A549 (cell line): Measurements from ENCODE around the gene KCNQ5. TPM values are rescaled to one million over a fixed set of nuclear protein-coding genes. Genes with fewer than 3 reads are reported as not detected.

Experiments
- ATAC-seq, 2 experiments: fragments of 200-7000 bp in 1 of 2; fragments of >200 bp in 1 of 2; cut with Nextera tagmentation in 1 of 2; cut with Tn5 transposase in 1 of 2; 3 replicates each; pipeline versions ENCODE4 v1.8.0 to v1.9.1; 2018 to 2020; ENCODE audit warnings: mild to moderate bottlenecking in 1 of 2, moderate library complexity in 1 of 2
- CTCF ChIA-PET: fragments of 300-600 bp; sonication (Branson Sonifier 250); formaldehyde crosslinking; extraction: SDS; loops from one replicate; lab custom pipeline; 2021; ENCODE audit warnings: antibody characterized with exemption, inconsistent platforms; lab: Yijun Ruan, JAX
- POLR2A ChIA-PET: fragments of 350-600 bp; formaldehyde crosslinking; extraction: SDS; loops from one replicate; lab custom pipeline; 2021; ENCODE audit warnings: antibody characterized with exemption, inconsistent platforms; lab: Yijun Ruan, JAX
- DNase-seq, 2 experiments: peaks; one replicate each; pipeline versions ENCODE4 v3.0.0 to v3.0.0-alpha.2; 2011 to 2016; ENCODE audit warnings: low read depth in 1 of 2, low spot score in 1 of 2
- FAIRE-seq: peaks from 2 replicates; lab custom pipeline; 2011; peaks lifted over from hg19 to GRCh38; lab: Jason Lieb, UNC
- H3K27ac ChIP-seq, 2 experiments: fragments of >200 bp; sonication (Bioruptor Twin); formaldehyde crosslinking; 3 replicates each; pipeline ENCODE4 v1.5.1; 2016 to 2017
- H3K4me1 ChIP-seq: fragments of >200 bp; sonication (Bioruptor Twin); formaldehyde crosslinking; 3 replicates; pipeline ENCODE4 v1.6.1; 2016
- H3K4me2 ChIP-seq: fragments of >200 bp; sonication (Bioruptor Twin); formaldehyde crosslinking; 3 replicates; pipeline ENCODE4 v1.6.1; 2016
- H3K4me3 ChIP-seq: fragments of >200 bp; sonication (Bioruptor Twin); formaldehyde crosslinking; 3 replicates; pipeline ENCODE4 v1.5.1; 2016
- H3K9me3 ChIP-seq: fragments of >200 bp; sonication (Bioruptor Twin); formaldehyde crosslinking; 3 replicates; pipeline ENCODE4 v1.6.1; 2016
- CBX8 ChIP-seq: fragments of 200-600 bp; sonication (generic); IDR thresholded peaks from 2 replicates; pipeline ENCODE4 v1.6.1; 2016
- CEBPB ChIP-seq, 2 experiments: fragments of >200 bp in 1 of 2; sonication (Bioruptor Twin) in 1 of 2; formaldehyde crosslinking in 1 of 2; IDR thresholded peaks; 2 replicates each; pipeline ENCODE4 v1.6.1; 2012 to 2016
- EHMT2 ChIP-seq: fragments of 200-600 bp; sonication (generic); IDR thresholded peaks from 2 replicates; pipeline ENCODE4 v1.6.1; 2016; ENCODE audit warnings: antibody characterized with exemption, low read depth, mild to moderate bottlenecking, moderate library complexity
- ESRRA ChIP-seq: fragments of 150-350 bp; IDR thresholded peaks from 2 replicates; pipeline ENCODE4 v1.6.1; 2014; ENCODE audit warnings: mild to moderate bottlenecking, low read length, borderline replicate concordance
- FOSB ChIP-seq: fragments of 250-450 bp; sonication (Bioruptor Pico); IDR thresholded peaks from 2 replicates; pipeline ENCODE4 v1.5.0; 2020; ENCODE audit warnings: mild to moderate bottlenecking, moderate library complexity
- HEYL ChIP-seq: fragments of 250-450 bp; sonication (Bioruptor Pico); IDR thresholded peaks from 2 replicates; pipeline ENCODE4 v1.8.0; 2021; ENCODE audit warnings: mild to moderate bottlenecking, moderate library complexity
- JUN ChIP-seq, 2 experiments: fragments of >200 bp; sonication (Bioruptor Twin); formaldehyde crosslinking; IDR thresholded peaks; 2 replicates in 1 of 2; 3 replicates in 1 of 2; pipeline ENCODE4 v1.6.1; 2016 to 2017
- KDM1A ChIP-seq: fragments of 200-600 bp; sonication (generic); IDR thresholded peaks from 2 replicates; pipeline ENCODE4 v1.6.1; 2016; ENCODE audit warnings: low read depth, mild to moderate bottlenecking
- MAZ ChIP-seq: fragments of 150-350 bp; IDR thresholded peaks from 2 replicates; pipeline ENCODE4 v1.6.1; 2014; ENCODE audit warnings: antibody characterized with exemption, low read depth, low read length, borderline replicate concordance
- NFE2L2 ChIP-seq: fragments of 150-350 bp; conservative IDR thresholded peaks from 2 replicates; pipeline ENCODE4 v1.6.1; 2014; ENCODE audit warnings: low read length
- NPAS2 ChIP-seq: fragments of 250-450 bp; sonication (Bioruptor Pico); IDR thresholded peaks from 2 replicates; pipeline ENCODE4 v1.8.0; 2022; ENCODE audit warnings: mild to moderate bottlenecking, moderate library complexity, borderline replicate concordance
- NR3C1 ChIP-seq: fragments of >200 bp; sonication (Bioruptor Twin); formaldehyde crosslinking; IDR thresholded peaks from 3 replicates; pipeline ENCODE4 v1.6.1; 2017
- RAD21 ChIP-seq, 2 experiments: fragments of >200 bp in 1 of 2; sonication (Bioruptor Twin) in 1 of 2; formaldehyde crosslinking in 1 of 2; IDR thresholded peaks in 1 of 2; conservative IDR thresholded peaks in 1 of 2; 2 replicates in 1 of 2; 3 replicates in 1 of 2; pipeline ENCODE4 v1.6.1; 2012 to 2018; ENCODE audit warnings: inconsistent platforms in 1 of 2
- RNF2 ChIP-seq: fragments of 200-600 bp; sonication (generic); IDR thresholded peaks from 2 replicates; pipeline ENCODE4 v1.6.1; 2016; ENCODE audit warnings: low read depth, mild to moderate bottlenecking, antibody characterized with exemption, moderate library complexity, borderline replicate concordance
- SREBF2 ChIP-seq: fragments of 450-650 bp; IDR thresholded peaks from 2 replicates; pipeline ENCODE4 v1.6.1; 2014; ENCODE audit warnings: mild to moderate bottlenecking, moderate library complexity
- ZNF302 ChIP-seq: fragments of 250-450 bp; sonication (Bioruptor Pico); IDR thresholded peaks from 2 replicates; pipeline ENCODE4 v1.9.0; 2021; ENCODE audit warnings: inconsistent platforms, mild to moderate bottlenecking, moderate library complexity
- WGBS: methylation state at CpG from one replicate; pipeline ENCODE4 v1.1.6; 2017; ENCODE audit errors: missing lambda C conversion rate; 5-methylcytosine and 5-hydroxymethylcytosine counted together
- polyA plus RNA-seq, 4 experiments: library from polyadenylated mRNA; depleted of rRNA in 3 of 4; stranded (reverse); fragments of >200 nt; fragmentation: RNase III in 1 of 4; extraction: RNeasy Plus Mini Kit Qiagen cat#74134 plus additional on column Dnase treatment in 1 of 4; gene quantifications; 2 replicates in 3 of 4; 3 replicates in 1 of 4; pipeline ENCODE4 v1.2.3, GENCODE V29; 2011 to 2017
- TF ChIP-seq, protein P1 (sequence below): IDR thresholded peaks from 2 replicates; pipeline ENCODE4 v1.6.1; 2012
- TF ChIP-seq, protein P2 (sequence below): fragments of >200 bp; sonication (Bioruptor Twin); formaldehyde crosslinking; IDR thresholded peaks from 2 replicates; pipeline ENCODE4 v1.6.1; 2016
- TF ChIP-seq, protein P3 (sequence below): fragments of 200-600 bp; sonication (generic); IDR thresholded peaks from 2 replicates; pipeline ENCODE4 v1.6.1; 2016; ENCODE audit warnings: antibody characterized with exemption, mild to moderate bottlenecking, moderate library complexity
- TF ChIP-seq, protein P4 (sequence below): fragments of >200 bp; sonication (Bioruptor Twin); formaldehyde crosslinking; IDR thresholded peaks from 3 replicates; pipeline ENCODE4 v1.6.1; 2016

The KCNQ5 gene
- polyA plus RNA-seq, 2 of the 4 experiments (the other 2 are of a cell fraction): 1.2 to 1.3 TPM

DNA sequence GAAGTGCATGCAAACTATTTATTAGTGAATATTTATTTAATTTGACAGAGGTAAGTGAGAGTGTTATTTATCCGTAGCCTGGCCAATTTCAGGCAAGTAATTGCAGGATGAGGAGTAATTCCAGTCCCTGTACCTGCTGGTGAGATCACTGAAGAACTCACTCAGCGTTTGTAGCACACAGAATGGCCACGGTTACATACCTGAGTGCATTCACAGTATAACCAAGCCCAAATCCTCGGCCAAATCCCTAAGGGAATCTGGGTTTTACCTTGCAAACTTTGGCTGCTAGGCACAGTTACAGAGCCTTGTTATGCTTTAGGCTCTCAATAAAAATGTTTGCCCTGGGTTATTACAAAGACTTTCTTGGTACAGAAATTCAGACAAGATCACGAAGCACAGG lies 93.3 kb downstream of the KCNQ5 start:
- ChIA-PET CTCF (no interaction called here), POLR2A (no interaction called here)
- Histone ChIP-seq H3K4me2 (no peak overlapping the region), H3K27ac (no peak overlapping the region), H3K9me3 (no peaks in the 10 kb centered on the region), H3K4me3 (no peak overlapping the region), H3K4me1 (no peaks in the 10 kb centered on the region)
- DNase-seq (no peak), FAIRE-seq (no peak), ATAC-seq (no peak)
- TF ChIP-seq, protein P1, sequence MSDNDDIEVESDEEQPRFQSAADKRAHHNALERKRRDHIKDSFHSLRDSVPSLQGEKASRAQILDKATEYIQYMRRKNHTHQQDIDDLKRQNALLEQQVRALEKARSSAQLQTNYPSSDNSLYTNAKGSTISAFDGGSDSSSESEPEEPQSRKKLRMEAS: no peak
- TF ChIP-seq RNF2 (no peak), NPAS2 (no peak), ESRRA (no peak), NFE2L2 (no peak), RAD21 (conservative IDR thresholded peaks at IDR 0.05 in 1 of 2, IDR thresholded peaks at IDR 0.05 in 1 of 2) (no peak), SREBF2 (no peak), HEYL (CRISPR knock-in tag) (no peak), FOSB (CRISPR knock-in tag) (no peak), EHMT2 (no peak), CEBPB (IDR thresholded peaks at IDR 0.05) (no peak), MAZ (no peak), KDM1A (no peak), JUN (IDR thresholded peaks at IDR 0.05) (no peak)
- TF ChIP-seq, protein P2, sequence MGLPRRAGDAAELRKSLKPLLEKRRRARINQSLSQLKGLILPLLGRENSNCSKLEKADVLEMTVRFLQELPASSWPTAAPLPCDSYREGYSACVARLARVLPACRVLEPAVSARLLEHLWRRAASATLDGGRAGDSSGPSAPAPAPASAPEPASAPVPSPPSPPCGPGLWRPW: no peak
- TF ChIP-seq, protein P3, sequence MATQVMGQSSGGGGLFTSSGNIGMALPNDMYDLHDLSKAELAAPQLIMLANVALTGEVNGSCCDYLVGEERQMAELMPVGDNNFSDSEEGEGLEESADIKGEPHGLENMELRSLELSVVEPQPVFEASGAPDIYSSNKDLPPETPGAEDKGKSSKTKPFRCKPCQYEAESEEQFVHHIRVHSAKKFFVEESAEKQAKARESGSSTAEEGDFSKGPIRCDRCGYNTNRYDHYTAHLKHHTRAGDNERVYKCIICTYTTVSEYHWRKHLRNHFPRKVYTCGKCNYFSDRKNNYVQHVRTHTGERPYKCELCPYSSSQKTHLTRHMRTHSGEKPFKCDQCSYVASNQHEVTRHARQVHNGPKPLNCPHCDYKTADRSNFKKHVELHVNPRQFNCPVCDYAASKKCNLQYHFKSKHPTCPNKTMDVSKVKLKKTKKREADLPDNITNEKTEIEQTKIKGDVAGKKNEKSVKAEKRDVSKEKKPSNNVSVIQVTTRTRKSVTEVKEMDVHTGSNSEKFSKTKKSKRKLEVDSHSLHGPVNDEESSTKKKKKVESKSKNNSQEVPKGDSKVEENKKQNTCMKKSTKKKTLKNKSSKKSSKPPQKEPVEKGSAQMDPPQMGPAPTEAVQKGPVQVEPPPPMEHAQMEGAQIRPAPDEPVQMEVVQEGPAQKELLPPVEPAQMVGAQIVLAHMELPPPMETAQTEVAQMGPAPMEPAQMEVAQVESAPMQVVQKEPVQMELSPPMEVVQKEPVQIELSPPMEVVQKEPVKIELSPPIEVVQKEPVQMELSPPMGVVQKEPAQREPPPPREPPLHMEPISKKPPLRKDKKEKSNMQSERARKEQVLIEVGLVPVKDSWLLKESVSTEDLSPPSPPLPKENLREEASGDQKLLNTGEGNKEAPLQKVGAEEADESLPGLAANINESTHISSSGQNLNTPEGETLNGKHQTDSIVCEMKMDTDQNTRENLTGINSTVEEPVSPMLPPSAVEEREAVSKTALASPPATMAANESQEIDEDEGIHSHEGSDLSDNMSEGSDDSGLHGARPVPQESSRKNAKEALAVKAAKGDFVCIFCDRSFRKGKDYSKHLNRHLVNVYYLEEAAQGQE: no peak
- 34% methylated on average over 5 of the region's 5 CpGs for WGBS

DNA sequence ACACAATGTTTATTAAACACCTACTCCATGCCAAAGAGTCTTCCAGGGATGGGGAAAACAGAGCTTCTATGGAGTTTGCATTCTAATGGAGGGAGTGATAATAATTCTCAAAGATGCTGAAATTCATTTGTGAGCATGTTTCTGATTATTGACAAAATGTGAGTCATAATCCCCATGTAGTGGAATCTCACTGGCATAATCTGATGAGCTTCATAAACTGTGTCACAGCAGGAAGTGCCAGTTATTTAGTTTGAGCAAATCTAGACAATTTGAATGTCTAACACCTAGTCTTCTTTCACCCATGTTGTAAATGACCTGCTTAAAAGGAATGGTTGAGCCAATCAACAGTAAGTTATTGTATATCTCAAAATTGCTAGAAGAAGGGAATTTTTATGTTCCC lies 95.1 kb downstream of the KCNQ5 start:
- Histone ChIP-seq H3K27ac (no peak overlapping the region), H3K4me1 (no peaks in the 10 kb centered on the region), H3K4me2 (no peak overlapping the region), H3K9me3 (no peaks in the 10 kb centered on the region), H3K4me3 (no peak overlapping the region)
- TF ChIP-seq CBX8 (no peak), NFE2L2 (no peak), NR3C1 (no peak), CEBPB (IDR thresholded peaks at IDR 0.05) (no peak), ZNF302 (no peak), ESRRA (no peak), SREBF2 (no peak)
- TF ChIP-seq, protein P3: no peak
- TF ChIP-seq, protein P4, sequence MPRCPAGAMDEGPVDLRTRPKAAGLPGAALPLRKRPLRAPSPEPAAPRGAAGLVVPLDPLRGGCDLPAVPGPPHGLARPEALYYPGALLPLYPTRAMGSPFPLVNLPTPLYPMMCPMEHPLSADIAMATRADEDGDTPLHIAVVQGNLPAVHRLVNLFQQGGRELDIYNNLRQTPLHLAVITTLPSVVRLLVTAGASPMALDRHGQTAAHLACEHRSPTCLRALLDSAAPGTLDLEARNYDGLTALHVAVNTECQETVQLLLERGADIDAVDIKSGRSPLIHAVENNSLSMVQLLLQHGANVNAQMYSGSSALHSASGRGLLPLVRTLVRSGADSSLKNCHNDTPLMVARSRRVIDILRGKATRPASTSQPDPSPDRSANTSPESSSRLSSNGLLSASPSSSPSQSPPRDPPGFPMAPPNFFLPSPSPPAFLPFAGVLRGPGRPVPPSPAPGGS: no peak
- DNase-seq (no peak), FAIRE-seq (no peak), ATAC-seq (no peak)
- POLR2A ChIA-PET: no interaction called here
- CTCF ChIA-PET: no interaction called here
